GM18526 (cell line): ENCODE data around the gene CUL3.

ENCODE experiments used
- POLR2A ChIP-seq: IDR thresholded peaks from 3 replicates; pipeline ENCODE4 v1.6.1; 2011; ENCODE audit not compliant: insufficient read length; ENCODE audit errors: extremely low read depth

The CUL3 gene

DNA sequence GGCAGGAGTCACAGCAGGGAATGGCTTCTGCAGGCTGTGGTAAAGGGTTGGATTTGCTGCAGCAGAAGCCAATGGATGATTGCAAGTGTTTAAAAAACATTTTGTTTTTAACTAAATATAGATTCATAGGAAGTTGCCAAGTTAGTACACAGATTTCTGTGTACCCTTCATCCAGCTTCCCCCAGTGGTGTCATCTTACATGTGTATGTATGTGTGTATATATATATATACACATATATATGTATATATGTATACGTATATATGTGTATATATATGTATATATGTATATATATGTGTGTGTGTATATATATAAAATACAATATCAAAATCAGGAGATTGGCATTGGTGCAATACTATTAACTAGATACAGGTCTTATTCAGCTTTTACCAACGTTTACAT lies 164.1 kb downstream of the CUL3 start:
- no peak for TF ChIP-seq POLR2A
